ENCODE measurements around the gene TCN1. TPM values are rescaled to one million over a fixed set of nuclear protein-coding genes. Genes with fewer than 3 reads are reported as not detected.

Gene TCN1
- total and polyA plus RNA-seq, 2 donors from 2014 or later: 1.8 TPM; not detected in 1

DNA sequence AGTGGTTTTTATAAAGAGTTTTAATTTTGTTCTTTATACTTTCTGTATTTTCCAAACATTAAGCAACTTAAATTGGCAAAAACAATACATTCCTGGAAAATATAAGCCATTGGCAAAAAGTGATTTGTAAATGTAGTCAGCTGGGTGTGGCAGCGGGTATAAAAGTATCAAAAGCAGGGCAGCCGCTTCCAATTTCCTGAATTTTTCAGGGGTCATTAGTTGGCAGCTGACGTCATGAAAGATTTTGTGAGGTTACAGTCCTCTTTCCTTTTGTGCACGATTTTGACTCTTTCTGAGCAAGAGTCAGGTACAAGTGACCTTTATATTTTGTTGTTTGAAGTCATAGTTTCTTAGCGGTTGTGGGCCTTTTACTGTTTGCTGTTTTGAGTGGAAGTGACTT lies 12.3 kb upstream of the TCN1 start, which contains the start of gene OOSP3:
TSS of gene OOSP3 (plus strand) at position 208 of the 400 bp plus-strand sequence. CDS start at position 235, 27 bp downstream.
- Histone ChIP-seq H3K4me3 (ENCODE audit: low read length in 3 of 3) (no peak within 1 kb of the TSS), H3K4me1 (ENCODE audit: control insufficient read depth in 2 of 3, insufficient read depth in 2 of 3, low read depth in 1 of 3, low read length in 3 of 3) (no peaks in the 10 kb centered on the region), H3K27me3 (ENCODE audit: control insufficient read depth, insufficient read depth, low read length) (no peaks in the 10 kb centered on the region), H3K36me3 (ENCODE audit: control insufficient read depth in 2 of 3, insufficient read depth in 3 of 3, low read length in 3 of 3) (no peaks in the 10 kb centered on the region), H3K27ac (ENCODE audit: low read depth in 2 of 2, low read length in 2 of 2) (no peak within 1 kb of the TSS), H3K9ac (ENCODE audit: low read length in 3 of 3) (no peak within 1 kb of the TSS), H3K9me3 (ENCODE audit: control insufficient read depth in 2 of 3, insufficient read depth in 1 of 3, low read length in 3 of 3) (no peaks in the 10 kb centered on the region)
- intact Hi-C loops (cut with DNase I): no loop called here
- no peak for FAIRE-seq
- DNase-seq: no peak
- TF ChIP-seq, protein P1, sequence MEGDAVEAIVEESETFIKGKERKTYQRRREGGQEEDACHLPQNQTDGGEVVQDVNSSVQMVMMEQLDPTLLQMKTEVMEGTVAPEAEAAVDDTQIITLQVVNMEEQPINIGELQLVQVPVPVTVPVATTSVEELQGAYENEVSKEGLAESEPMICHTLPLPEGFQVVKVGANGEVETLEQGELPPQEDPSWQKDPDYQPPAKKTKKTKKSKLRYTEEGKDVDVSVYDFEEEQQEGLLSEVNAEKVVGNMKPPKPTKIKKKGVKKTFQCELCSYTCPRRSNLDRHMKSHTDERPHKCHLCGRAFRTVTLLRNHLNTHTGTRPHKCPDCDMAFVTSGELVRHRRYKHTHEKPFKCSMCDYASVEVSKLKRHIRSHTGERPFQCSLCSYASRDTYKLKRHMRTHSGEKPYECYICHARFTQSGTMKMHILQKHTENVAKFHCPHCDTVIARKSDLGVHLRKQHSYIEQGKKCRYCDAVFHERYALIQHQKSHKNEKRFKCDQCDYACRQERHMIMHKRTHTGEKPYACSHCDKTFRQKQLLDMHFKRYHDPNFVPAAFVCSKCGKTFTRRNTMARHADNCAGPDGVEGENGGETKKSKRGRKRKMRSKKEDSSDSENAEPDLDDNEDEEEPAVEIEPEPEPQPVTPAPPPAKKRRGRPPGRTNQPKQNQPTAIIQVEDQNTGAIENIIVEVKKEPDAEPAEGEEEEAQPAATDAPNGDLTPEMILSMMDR (IDR thresholded peaks at IDR 0.05; ENCODE audit: borderline replicate concordance, extremely low read depth, insufficient read depth): no peak

DNA sequence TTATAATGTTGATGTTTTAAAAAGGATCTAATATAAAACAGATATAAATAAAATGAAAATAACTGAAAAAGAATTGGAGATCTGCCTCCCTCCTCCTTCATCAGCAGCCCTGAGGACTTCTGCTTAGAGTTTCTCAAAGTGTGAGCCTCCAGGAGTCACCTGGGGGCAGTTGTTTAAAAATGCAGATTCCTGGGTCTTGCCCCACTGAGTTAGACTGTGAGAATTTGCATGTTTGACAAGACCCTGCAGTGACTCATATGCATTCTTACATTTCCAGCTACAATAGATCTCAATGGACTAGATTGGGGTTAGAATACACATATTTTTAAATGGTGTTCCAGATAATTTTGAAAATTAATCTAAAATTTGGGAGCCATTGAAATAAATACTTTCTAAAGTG lies 11.5 kb upstream of the TCN1 start:
- intact Hi-C loops (cut with DNase I): no loop called here
- FAIRE-seq: no peak
- Histone ChIP-seq H3K9me3 (ENCODE audit: control insufficient read depth in 2 of 3, insufficient read depth in 1 of 3, low read length in 3 of 3) (no peaks in the 10 kb centered on the region), H3K36me3 (ENCODE audit: control insufficient read depth in 2 of 3, insufficient read depth in 3 of 3, low read length in 3 of 3) (no peaks in the 10 kb centered on the region), H3K27ac (ENCODE audit: low read depth in 2 of 2, low read length in 2 of 2) (no peak overlapping the region), H3K4me1 (ENCODE audit: control insufficient read depth in 2 of 3, insufficient read depth in 2 of 3, low read depth in 1 of 3, low read length in 3 of 3) (no peaks in the 10 kb centered on the region), H3K9ac (ENCODE audit: low read length in 3 of 3) (no peak overlapping the region), H3K4me3 (ENCODE audit: low read length in 3 of 3) (no peak overlapping the region), H3K27me3 (ENCODE audit: control insufficient read depth, insufficient read depth, low read length) (no peaks in the 10 kb centered on the region)
- no peak for DNase-seq
- TF ChIP-seq, protein P1 (IDR thresholded peaks at IDR 0.05; ENCODE audit: borderline replicate concordance, extremely low read depth, insufficient read depth): no peak

DNA sequence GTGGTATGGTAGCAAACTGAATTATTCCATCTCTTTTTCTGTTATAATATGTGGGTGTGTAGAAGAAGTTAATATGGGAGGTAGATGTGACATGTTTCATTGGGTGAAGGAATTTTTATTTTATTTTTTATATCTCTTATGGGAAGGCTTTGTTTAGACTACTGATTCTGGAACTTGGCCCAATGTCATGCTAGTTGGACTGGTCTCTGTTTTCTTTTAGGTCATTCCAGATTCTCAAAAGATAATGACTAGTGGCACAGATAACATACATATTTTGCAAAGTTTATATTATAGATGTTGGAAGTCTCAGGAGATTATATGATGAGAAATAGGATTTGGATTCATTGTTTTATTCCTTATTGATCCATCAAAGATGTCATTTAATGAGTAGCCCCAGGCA lies 11.0 kb upstream of the TCN1 start:
- H3K27ac ChIP-seq (ENCODE audit: low read depth in 2 of 2, low read length in 2 of 2): no peak overlapping the region
- no peak for FAIRE-seq
- TF ChIP-seq, protein P1 (IDR thresholded peaks at IDR 0.05; ENCODE audit: borderline replicate concordance, extremely low read depth, insufficient read depth): no peak

More for the DNA sequence above, 11.0 kb upstream of the TCN1 start:
- Histone ChIP-seq H3K36me3 (ENCODE audit: control insufficient read depth in 2 of 3, insufficient read depth in 3 of 3, low read length in 3 of 3) (no peaks in the 10 kb centered on the region), H3K9ac (ENCODE audit: low read length in 3 of 3) (no peak overlapping the region), H3K9me3 (ENCODE audit: control insufficient read depth in 2 of 3, insufficient read depth in 1 of 3, low read length in 3 of 3) (no peaks in the 10 kb centered on the region), H3K4me1 (ENCODE audit: control insufficient read depth in 2 of 3, insufficient read depth in 2 of 3, low read depth in 1 of 3, low read length in 3 of 3) (no peaks in the 10 kb centered on the region), H3K27me3 (ENCODE audit: control insufficient read depth, insufficient read depth, low read length) (no peaks in the 10 kb centered on the region), H3K4me3 (ENCODE audit: low read length in 3 of 3) (no peak overlapping the region)
- intact Hi-C loops (cut with DNase I): no loop called here
- DNase-seq: no peak

Measured in kidney (tissue), 14 donors.